Measurements from ENCODE around the gene TBC1D5.

The TBC1D5 gene

DNA sequence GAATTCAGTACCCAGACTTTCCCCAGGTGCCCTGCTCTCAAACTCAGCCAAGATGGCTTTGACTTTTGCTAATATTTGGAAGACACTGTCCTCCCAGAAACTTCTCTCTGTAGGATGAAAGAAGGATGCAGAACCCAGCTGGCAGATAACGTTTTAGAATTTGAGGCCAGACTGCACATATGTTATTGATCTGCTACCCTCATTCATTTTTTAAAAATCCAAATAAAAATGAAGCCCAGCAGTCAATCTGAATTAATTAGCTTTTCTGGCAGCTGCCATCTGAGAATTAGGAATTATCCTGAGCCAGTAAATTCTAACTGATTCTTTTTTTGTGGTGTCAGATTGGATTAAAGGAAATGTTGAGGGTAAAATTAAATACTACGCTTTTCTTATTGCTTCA, 621.1 kb downstream of the TBC1D5 start:
- DNase-seq: no peak

DNA sequence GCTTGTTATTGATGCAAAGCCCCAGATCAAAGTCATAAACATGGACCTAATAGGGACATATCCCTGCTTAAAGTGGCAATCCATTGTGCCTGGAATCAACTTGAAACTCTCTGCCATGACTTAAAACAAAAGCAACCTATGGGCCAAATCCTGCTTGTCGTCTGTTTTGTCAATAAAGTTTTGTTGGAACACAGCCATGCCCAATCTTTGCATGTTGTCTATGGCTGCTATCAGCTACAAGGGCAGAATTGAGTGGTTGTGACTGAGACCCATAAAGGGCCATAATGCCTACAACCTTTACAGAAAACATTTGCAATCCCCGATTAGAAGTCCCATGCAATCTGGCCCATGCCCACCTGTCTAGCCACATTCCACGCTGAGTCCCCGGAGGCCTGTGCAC, 622.3 kb downstream of the TBC1D5 start:
- DNase-seq: no peak

DNA sequence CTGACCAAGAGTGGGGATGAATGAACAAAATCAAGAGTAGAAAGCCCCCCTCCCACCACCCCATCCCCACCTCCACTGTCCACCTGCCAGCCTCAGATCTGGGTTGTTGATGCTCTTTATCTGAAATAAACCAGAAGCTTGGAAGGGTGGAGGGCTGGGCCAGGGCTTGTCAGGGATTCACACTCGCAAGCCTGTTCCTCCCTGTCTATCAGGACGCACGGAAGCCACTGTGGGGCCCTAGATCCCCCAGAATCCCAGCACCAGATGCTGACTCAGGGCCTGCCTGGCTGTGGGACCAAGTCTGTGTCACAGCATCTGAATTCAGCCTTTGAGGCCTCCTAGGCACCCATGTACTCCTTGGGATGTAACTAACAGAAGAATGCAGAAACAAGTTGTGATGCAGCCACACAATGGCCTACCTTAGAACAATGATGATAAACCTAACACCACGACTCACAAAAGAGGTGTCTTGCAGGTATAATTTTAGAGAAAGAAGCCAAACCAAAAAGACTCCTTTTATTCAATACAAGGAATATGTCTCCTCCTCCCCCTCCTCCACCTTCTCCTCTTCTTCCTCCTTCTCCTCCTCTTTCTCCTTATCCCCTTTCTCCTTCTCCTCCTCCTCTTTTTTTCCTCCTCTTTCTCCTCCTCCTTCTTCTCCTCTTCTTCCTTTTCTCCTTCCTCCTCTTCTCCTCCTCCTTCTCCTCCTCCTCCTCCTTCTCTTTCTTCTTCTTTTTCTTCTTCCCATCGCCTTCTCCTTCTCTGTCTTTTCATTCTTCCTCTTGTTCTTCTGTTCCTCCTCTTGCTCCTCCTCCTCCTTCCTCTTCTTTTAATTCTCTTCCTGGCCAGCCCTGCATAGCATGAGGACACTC, 623.0 kb downstream of the TBC1D5 start:
- DNase-seq: no peak

DNA sequence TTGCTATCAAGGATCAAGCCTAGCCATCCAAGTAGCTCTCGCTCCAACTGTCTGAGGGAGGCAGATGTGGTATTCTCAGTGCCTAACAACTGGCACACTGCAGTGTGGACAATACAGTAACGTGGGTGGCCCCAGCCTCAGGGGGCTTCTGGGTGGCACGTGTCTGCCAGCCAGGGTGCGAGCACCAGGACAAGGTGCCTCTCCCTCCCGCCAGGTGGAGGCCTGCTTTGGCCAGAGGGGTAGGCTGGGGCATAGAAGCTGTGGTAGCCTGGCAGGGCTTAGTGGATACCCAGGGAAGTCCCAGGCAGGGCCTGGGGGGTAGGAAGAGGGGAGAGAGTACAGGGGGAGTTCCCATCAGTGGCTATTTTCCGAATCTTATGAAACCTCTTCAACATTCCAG, 623.7 kb downstream of the TBC1D5 start:
- no peak for DNase-seq

DNA sequence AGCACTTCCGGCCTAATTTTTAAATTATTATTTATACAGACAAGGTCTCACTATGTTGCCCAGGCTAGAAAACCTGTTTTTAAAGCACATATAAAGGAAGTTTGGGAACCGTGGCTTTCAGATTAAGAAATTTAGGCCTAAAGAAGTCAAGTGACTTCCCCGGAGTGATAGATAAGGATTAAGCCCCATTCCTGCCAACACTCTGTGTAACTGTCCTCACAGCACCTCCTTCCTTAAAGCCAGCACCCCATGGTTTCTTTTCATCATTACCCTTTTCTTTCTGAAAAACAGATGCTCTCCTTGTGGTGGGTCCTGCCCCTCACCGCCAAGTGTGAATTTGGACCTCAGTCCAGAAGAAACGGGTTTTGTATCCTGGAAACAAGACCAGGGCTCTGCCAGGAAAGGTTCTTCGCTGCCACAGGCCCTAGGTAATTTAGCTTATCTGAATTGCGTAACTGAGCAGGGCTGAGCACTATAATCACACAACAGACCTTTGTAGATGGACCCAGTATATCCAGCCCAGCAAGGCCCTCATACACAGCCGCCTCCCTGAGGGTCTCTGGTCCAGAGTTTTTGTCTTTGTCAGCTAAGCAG, 626.3 kb downstream of the TBC1D5 start:
- DNase-seq: no peak

DNA sequence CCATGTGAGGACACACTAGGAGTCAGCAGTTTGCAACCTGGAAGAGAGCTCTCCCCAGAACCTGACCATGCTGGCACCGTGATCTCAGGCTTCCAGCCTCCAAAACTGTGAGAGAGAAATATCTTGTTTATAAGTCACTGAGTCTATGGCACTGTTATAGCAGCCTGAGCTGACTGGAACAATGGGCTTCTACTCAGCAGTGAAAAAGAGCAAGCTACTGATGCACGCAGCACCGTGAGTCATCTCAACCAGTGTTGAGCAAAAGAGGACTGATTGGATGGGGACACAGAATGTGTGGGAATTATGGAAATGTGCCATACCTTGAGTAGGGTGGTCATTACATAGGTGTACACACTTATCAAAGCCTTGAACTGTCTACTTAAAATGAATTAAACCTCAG, 627.2 kb downstream of the TBC1D5 start:
- no peak for DNase-seq

DNA sequence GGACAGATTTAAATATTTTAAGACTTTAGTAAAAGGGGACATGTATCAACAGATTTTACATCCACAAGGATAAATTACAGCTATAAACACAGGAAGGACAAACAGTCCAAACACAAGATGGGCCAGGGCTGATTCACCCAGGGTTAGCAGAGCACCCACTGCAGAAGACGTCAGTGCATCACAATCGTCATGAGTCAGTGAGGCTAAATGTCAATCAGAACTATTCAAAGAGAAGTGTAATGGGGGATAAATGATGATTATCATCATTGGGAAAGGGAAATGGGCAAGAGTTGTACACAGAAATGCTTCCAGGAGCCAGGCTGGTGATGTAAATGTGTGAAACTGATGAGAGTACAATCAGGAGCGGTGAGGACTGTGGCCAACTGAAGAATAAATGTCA, 630.8 kb downstream of the TBC1D5 start:
- DNase-seq: no peak

DNA sequence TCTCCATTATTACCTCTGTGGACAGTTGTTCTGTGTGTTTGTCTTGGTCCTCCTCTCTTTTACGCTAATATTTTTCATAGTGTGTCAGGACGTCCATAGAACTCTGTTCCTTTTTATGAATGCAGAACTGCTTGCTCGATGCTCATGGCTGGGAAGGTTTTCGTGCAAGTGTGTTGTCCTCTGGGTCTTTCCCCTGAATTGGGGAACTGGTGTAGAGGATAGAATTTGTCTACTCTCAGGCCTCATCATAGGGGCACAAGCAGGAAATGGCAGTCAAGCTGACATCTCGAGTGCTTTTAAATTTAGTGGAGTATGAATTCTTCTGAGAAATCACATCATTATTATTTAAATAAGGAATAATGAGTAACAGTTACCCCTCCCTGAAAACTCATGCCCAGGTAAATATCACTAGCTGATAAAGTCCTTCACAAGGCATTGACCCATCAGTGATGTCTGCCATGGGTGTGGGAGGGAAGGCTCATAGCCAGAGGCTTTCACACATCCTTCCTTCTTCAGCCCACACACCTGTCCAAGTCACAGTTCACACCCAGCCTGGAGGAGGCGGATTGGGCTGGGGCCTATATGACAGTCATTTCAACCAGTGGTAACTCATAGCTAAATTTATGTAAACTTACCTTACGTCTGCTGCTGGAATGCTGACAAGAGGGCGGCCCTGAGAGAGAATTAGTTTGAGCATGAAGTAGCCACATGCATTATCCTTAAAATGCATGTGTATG, 631.6 kb downstream of the TBC1D5 start:
- DNase-seq: no peak

All from stimulated activated CD4-positive, alpha-beta T cell treated with anti-CD3 and anti-CD28 coated beads, Interleukin-12 subunit alpha, Interleukin-12 subunit beta, amount 100 ng/mL, for 4 hours (primary cell).